NCI-H2081 treated with DMSO at 0.1 percent for 48 hours (cell line): Measurements from ENCODE around the gene KASH5.
"Not testable (repeated sequence)": the region's sequence is repeated elsewhere in the genome, so short reads cannot be mapped to it uniquely, and the experiment has no call there.

ENCODE experiments used
- DNase-seq: peaks from one replicate; lab custom pipeline; 2025; lab: John Stamatoyannopoulos, UW

Gene KASH5

DNA sequence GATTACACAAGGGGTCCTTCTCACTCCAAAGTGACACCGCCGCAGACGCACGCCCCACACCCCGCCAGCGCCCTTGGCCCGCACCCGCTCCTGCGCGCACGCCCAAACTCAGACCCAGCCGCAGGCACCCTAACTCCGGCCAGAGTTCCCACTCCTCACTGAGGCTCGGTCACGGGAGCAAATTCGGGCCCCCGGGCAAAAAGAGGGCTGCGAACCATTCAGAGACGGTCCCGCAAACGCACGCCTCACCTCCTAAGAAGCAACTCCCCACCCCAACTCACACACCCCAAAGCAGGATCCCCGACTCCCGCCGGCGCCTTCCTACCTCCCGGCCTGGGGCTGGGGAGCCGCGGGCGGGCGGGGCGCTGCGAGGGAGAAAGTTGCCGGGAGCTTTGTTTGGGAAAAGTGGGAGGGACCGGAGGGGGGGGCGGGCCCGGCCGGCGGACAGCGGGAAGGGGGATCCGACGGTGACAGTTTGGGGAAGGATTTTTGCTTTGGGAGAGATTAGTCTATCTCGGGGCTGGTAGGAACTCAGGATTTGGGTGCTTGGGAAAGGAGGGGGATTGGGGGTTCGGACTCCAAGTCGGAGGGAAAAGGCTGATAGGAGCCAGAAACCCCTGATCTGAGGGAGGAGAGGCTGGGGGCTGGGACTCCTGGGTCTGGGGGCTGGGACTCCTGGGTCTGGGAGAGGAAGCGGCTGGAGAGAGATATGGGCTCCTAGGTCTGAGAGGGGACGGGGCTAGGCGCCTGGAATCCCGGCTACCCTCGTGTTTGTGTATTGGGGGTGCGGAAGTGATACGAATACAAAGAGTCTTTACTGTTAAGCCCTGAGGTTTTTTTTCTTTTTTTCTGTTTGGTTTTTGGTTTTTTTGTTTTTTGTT is 25.8 kb upstream of the KASH5 start, which contains the start of gene TEAD2:
Gene TEAD2 (minus strand): TSS at position 369 of the 881 bp plus-strand sequence. CDS start 2,341 bp downstream, outside the sequence.
- no peak for DNase-seq

- no peak for DNase-seq
Measured at GRCh38 chr19:49362929-49363267, 25.2 kb upstream of the KASH5 start.

- no peak for DNase-seq
Measured at GRCh38 chr19:49363268-49364082, 24.6 kb upstream of the KASH5 start, which contains the start of gene DKKL1. TSS of gene DKKL1 (plus strand) at chr19:49363877. CDS start at chr19:49363999, 122 bp downstream.

DNA sequence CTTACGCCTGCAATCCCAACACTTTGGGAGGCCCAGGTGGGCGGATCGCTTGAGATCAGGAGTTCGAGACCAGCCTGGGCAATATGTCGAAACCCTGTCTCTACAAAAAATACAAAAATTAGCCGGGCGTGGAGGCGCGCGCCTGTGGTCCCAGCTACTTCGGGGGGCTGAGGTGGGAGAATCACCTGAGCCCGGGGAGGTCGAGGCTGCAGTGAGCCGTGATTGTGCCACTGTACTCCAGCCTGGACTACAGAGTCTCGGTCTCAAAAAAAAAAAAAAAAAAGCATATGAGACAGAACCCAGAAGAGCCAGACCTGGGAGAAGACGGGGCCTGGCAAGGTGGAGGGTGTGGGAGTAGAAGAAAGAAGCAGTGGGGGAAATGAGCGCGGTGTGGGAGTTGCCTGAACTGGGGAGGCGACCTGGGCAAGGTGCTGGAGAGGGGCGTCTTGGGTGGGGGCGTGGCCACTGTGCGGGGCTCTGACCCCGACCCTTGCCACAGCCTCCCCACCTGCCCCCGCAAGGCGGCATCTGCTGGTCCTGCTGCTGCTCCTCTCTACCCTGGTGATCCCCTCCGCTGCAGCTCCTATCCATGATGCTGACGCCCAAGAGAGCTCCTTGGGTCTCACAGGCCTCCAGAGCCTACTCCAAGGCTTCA is 23.8 kb upstream of the KASH5 start:
- no peak for DNase-seq

DNA sequence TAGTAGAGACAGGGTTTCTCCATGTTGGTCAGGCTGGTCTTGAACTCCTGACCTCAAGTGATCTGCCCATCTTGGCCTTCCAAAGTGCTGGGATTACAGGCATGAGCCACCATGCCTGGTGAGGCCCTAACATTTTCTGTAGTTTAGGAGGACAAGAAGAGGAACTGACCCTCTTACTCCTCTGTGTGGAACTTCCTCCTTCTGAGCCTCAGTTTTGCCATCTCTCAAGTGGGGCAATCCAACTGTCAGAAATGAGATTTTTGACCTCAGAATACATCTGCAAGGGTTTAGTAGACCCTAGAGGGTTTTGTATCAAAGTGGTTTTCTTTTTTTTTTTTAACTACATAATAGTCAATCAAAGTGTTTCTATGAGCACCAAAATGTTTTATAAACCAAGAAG is 21.9 kb upstream of the KASH5 start:
- no peak for DNase-seq

GRCh38 chr19:49368711-49369358 is 19.2 kb upstream of the KASH5 start:
- no peak for DNase-seq

DNA sequence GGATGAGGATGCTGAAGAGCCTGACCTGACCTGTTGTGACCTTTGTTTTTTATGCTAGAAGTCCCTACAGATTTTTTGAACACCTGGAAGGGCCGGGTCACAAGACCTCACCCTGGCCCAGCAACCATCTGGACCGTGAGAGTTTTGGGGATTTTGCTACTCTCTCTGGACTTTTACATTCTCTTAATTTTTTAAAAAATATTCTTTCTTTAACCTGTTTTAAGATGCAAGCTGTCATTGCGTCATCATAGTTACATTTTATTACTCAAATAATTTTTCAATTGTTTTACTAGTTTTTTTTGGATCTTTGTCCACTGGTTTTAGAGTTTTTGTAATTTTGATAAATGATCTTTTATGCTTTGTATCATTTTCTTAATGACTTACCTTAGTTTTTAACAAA is 16.9 kb upstream of the KASH5 start:
- DNase-seq, result no peak

DNA sequence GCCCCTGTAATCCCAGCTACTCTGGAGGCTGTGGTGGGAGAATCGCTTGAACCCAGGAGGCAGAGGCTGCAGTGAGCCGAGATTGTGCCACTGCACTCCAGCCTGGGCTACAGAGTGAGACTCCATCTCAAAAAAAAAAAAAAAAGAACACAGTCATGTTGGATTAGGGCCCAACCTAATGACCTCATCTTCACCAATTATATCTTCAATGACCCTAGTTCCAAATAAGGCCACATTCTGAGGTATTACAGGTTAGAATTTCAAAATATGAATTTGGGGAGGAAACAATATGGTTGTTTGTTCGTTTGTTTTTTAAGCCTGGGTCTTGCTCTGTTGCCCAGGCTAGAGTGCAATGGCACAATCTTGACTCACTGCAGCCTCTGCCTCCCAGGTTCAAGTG is 14.9 kb upstream of the KASH5 start:
- not testable (repeated sequence) for DNase-seq

DNA sequence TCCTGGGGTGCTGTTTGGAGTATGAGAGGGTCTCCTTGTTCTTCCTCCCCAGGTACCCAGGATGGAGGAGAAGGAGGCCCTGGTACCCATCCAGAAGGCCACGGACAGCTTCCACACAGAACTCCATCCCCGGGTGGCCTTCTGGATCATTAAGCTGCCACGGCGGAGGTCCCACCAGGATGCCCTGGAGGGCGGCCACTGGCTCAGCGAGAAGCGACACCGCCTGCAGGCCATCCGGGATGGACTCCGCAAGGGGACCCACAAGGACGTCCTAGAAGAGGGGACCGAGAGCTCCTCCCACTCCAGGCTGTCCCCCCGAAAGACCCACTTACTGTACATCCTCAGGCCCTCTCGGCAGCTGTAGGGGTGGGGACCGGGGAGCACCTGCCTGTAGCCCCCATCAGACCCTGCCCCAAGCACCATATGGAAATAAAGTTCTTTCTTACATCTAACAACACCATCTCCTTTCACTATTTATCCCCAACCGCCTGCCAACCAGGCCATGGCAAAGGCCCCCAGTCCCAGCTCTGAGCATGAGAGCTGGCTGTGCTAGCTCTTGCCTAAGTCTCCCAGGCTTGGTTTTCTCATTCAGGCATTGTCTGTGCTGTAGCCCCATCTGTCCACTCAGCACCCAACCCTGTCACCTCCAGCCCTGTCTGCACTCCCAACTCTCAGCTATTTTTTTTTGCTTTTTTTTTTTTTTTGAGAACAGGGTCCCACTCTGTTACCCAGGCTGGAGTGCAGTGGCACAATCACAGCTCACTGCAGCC is 13.2 kb upstream of the KASH5 start:
- no peak for DNase-seq

GRCh38 chr19:49378512-49378911 is 9.5 kb upstream of the KASH5 start:
- no peak for DNase-seq

GRCh38 chr19:49380391-49380790 is 7.7 kb upstream of the KASH5 start:
- no peak for DNase-seq

DNA sequence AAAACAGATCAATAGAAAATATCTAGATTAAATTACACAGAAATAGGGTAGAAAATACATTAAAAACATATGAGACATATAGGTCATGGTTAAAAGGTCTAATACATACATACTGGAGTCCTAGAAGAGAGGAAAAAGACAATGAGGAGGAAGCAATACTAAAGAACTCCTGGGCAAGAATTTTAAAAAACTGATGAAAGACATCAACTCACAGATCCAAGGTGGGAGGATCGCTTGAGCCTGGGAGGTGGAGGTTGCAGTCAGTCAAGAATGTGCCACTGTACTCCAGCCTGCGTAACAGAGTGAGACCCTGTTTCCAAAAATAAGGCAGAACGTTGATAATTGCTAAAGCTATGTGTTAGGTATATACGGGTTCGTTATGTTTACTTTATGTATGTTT is 5.4 kb upstream of the KASH5 start:
- no peak for DNase-seq

DNA sequence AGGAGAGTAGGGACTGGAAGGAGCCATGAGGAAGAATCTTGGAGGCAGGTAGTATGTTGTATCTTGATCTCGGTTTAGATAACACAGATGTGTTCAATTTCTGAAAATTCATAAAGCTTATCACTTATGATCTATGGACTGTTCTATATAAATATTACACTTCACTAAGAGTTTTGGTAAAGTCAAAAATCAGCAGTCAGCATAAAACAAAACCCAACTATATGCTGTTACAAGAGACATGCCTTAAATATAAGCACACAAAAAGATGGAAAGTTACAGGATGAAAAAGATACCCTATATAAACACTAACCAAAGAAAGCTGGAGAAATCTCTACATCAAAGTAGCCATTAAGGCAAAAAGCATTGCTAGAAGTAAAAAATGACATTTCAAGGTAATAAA is 4.5 kb upstream of the KASH5 start:
- no peak for DNase-seq

DNA sequence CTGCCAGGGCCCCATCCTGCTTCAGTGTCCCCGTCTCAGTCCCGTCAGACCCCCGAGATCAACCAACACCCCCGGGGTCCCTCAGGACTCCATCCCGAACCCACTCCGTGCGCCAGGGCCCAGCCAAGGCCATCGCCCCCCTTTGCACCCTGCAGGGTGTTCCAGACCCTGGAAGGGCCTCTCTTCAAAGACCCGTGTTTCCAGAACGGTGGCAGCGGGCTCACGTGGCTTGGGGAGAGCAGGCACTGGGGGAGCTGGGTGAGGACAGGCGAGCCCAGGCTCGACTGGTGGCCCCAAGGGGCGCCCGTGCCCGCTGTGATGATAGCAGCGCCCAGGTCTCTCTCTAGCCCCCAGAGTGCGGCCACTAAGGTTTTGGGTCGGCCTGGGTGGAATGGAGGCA is 1.4 kb downstream of the KASH5 start:
- DNase-seq, result no peak

GRCh38 chr19:49390131-49390928 is 2.3 kb downstream of the KASH5 start:
- no peak for DNase-seq

- DNase-seq, result no peak
Measured at GRCh38 chr19:49390929-49391359, 2.9 kb downstream of the KASH5 start.

DNA sequence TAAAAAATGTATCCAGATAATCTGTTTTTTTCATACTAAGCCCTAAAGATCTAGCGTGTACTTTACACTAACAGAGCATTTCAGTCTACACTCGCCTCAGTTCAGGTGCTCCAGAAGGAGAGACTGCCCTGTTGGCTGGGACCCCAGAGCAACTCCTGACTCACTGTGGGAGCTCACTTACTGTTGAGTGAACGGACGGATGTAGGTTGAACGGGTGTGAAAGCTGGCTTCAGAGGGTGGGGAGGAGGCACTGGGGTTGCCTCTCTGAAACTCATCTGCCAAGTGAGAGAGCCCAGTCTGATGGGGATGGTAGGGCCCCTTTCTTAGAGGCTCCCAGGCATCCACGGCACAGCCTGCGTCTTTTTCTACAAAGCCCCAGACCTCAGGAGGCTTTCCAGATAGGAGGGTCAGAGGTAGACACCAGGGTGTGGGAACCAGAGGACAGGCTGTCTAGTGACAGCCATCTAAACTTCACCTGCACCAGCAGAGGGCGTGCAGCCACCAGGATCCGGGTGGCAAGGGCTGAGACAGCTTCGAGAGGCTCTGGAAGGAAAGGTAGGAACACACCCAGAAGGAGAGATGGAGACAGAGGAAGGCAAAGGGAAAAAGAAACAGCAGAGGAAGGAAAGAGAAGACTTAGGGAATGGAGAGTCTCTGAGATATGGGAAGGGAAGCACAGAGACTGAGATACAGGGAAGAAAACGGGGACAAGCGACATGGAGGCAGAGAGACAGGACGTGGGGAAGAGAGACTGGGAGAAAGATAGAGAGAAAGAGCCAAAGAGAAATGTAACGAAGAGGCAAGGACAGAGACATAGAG is 3.7 kb downstream of the KASH5 start:
- no peak for DNase-seq

- no peak for DNase-seq
Measured at GRCh38 chr19:49393881-49394280, 5.8 kb downstream of the KASH5 start.
